H1 (cell line): ENCODE results near the gene RBM47. TPM values are rescaled to one million over a fixed set of nuclear protein-coding genes. Genes with fewer than 3 reads are reported as not detected.

ENCODE experiments used
- CTCF ChIA-PET: fragments of 300-600 bp; sonication (Branson Sonifier 250); formaldehyde crosslinking; loops from one replicate; lab custom pipeline; 2021; ENCODE audit not compliant: partially characterized antibody; lab: Charles Lee
- POLR2A ChIA-PET: fragments of 300-600 bp; sonication (Branson Sonifier 250); formaldehyde crosslinking; loops from one replicate; lab custom pipeline; 2021; ENCODE audit warnings: inconsistent platforms; ENCODE audit not compliant: partially characterized antibody; lab: Charles Lee
- DNase-seq, 2 experiments: peaks; one replicate each; pipeline versions ENCODE4 v3.0.0 to v3.0.0-alpha.2; 2010 to 2022; ENCODE audit warnings: low spot score in 2 of 2, low read depth in 1 of 2, mixed read lengths in 1 of 2
- FAIRE-seq: peaks from 2 replicates; lab custom pipeline; 2011; peaks lifted over from hg19 to GRCh38; lab: Jason Lieb, UNC
- H2AFZ ChIP-seq: 2 replicates; pipeline ENCODE4 v1.8.1; 2012; ENCODE audit warnings: low read length, inconsistent platforms
- H2AK5ac ChIP-seq: 2 replicates; pipeline ENCODE4 v1.6.1; 2013; ENCODE audit warnings: low read depth, low read length
- H2BK120ac ChIP-seq: replicated peaks from 2 replicates; pipeline ENCODE3; 2013; ENCODE audit warnings: low read depth, low read length, inconsistent platforms
- H2BK12ac ChIP-seq: 2 replicates; pipeline ENCODE4 v1.6.1; 2013; ENCODE audit warnings: low read depth, low read length
- H2BK15ac ChIP-seq: 2 replicates; pipeline ENCODE4 v1.6.1; 2013; ENCODE audit warnings: low read length
- H2BK20ac ChIP-seq: 2 replicates; pipeline ENCODE4 v1.6.1; 2013; ENCODE audit warnings: low read length
- H2BK5ac ChIP-seq: 2 replicates; pipeline ENCODE4 v1.6.1; 2013; ENCODE audit warnings: low read depth, low read length
- H3K14ac ChIP-seq: 2 replicates; pipeline ENCODE4 v1.6.1; 2013; ENCODE audit warnings: inconsistent platforms; ENCODE audit not compliant: insufficient read length
- H3K18ac ChIP-seq: 2 replicates; pipeline ENCODE4 v1.6.1; 2013; ENCODE audit warnings: low read length; ENCODE audit errors: extremely low read depth
- H3K23ac ChIP-seq: 2 replicates; pipeline ENCODE4 v1.6.1; 2013; ENCODE audit warnings: inconsistent platforms; ENCODE audit not compliant: insufficient read length
- H3K23me2 ChIP-seq: 2 replicates; pipeline ENCODE4 v1.6.1; 2013; ENCODE audit warnings: low read depth, low read length
- H3K27ac ChIP-seq: 2 replicates; pipeline ENCODE4 v1.6.1; 2011; ENCODE audit warnings: low read depth, low read length, inconsistent platforms
- H3K27me3 ChIP-seq, 4 experiments: replicated peaks in 1 of 4; 1 replicate in 1 of 4; 2 replicates in 3 of 4; pipeline versions ENCODE4 v1.6.1 to v1.8.1; 2011 to 2013; ENCODE audit warnings: low read length in 3 of 4, mild to moderate bottlenecking in 3 of 4, inconsistent platforms in 2 of 4, mixed read lengths in 2 of 4, moderate library complexity in 1 of 4; ENCODE audit not compliant: control insufficient read depth in 3 of 4, insufficient read depth in 3 of 4; ENCODE audit errors: extremely low read depth in 1 of 4
- H3K36me3 ChIP-seq, 4 experiments: 2 replicates each; pipeline versions ENCODE4 v1.6.1 to v1.8.1; 2011 to 2013; ENCODE audit warnings: mild to moderate bottlenecking in 4 of 4, low read length in 3 of 4, moderate library complexity in 2 of 4, control low read depth in 1 of 4, inconsistent platforms in 1 of 4; ENCODE audit not compliant: insufficient read depth in 4 of 4, control insufficient read depth in 2 of 4
- H3K4ac ChIP-seq: replicated peaks from 2 replicates; pipeline ENCODE3; 2013; ENCODE audit warnings: low read length, low read depth, mixed read lengths, inconsistent platforms; ENCODE audit not compliant: insufficient read length
- H3K4me1 ChIP-seq, 4 experiments: replicated peaks in 1 of 4; 1 replicate in 1 of 4; 2 replicates in 3 of 4; pipeline versions ENCODE4 v1.6.1 to v1.8.1; 2011 to 2013; ENCODE audit warnings: low read length in 3 of 4, inconsistent platforms in 2 of 4, mixed read lengths in 1 of 4; ENCODE audit not compliant: insufficient read depth in 4 of 4, control insufficient read depth in 3 of 4
- H3K4me2 ChIP-seq, 2 experiments: 2 replicates each; pipeline versions ENCODE4 v1.6.1 to v1.8.1; 2011 to 2013; ENCODE audit warnings: low read depth in 2 of 2, low read length in 2 of 2, control low read depth in 1 of 2, inconsistent platforms in 1 of 2, mild to moderate bottlenecking in 1 of 2; ENCODE audit not compliant: insufficient read depth in 1 of 2
- H3K4me3 ChIP-seq, 4 experiments: fragments of 200-600, 300-600 bp in 1 of 4; sonication (generic), shearing (Covaris generic), sonication (Bioruptor Twin) in 1 of 4; 2 replicates each; pipeline versions ENCODE4 v1.5.1 to v1.8.1; 2011 to 2016; ENCODE audit warnings: low read length in 4 of 4, low read depth in 3 of 4, control low read depth in 2 of 4, inconsistent platforms in 2 of 4, mild to moderate bottlenecking in 2 of 4, mixed read lengths in 1 of 4, moderate library complexity in 1 of 4; ENCODE audit not compliant: insufficient read depth in 2 of 4; ENCODE audit errors: extremely low read depth in 1 of 4
- H3K56ac ChIP-seq: replicated peaks from 2 replicates; pipeline ENCODE3; 2013; ENCODE audit warnings: low read depth, mild to moderate bottlenecking, mixed read lengths, low read length, inconsistent platforms; ENCODE audit not compliant: insufficient read length
- H3K79me1 ChIP-seq: 2 replicates; pipeline ENCODE4 v1.6.1; 2013; ENCODE audit warnings: low read depth, low read length, control low read depth
- H3K79me2 ChIP-seq, 2 experiments: 2 replicates each; pipeline versions ENCODE4 v1.6.1 to v1.8.1; 2012 to 2013; ENCODE audit warnings: low read length in 2 of 2, mild to moderate bottlenecking in 2 of 2, inconsistent platforms in 1 of 2; ENCODE audit not compliant: insufficient read depth in 2 of 2, control insufficient read depth in 1 of 2
- H3K9ac ChIP-seq, 4 experiments: replicated peaks in 1 of 4; 1 replicate in 1 of 4; 2 replicates in 3 of 4; pipeline versions ENCODE4 v1.6.1 to v1.8.1; 2011 to 2013; ENCODE audit warnings: low read depth in 3 of 4, low read length in 3 of 4, control low read depth in 2 of 4, mild to moderate bottlenecking in 2 of 4, moderate library complexity in 2 of 4, inconsistent platforms in 1 of 4; ENCODE audit errors: extremely low read depth in 1 of 4
- H3K9me3 ChIP-seq, 2 experiments: 2 replicates each; pipeline versions ENCODE4 v1.6.1 to v1.8.1; 2012 to 2013; ENCODE audit warnings: mild to moderate bottlenecking in 2 of 2, moderate library complexity in 2 of 2, control low read depth in 1 of 2, inconsistent platforms in 1 of 2, low read depth in 1 of 2, low read length in 1 of 2, mixed read lengths in 1 of 2; ENCODE audit not compliant: insufficient read depth in 2 of 2
- H4K20me1 ChIP-seq, 2 experiments: replicated peaks in 1 of 2; 2 replicates each; pipeline versions ENCODE3 to v1.8.1; 2011 to 2013; ENCODE audit warnings: inconsistent platforms in 2 of 2, low read length in 2 of 2, mild to moderate bottlenecking in 1 of 2; ENCODE audit not compliant: insufficient read depth in 2 of 2, control insufficient read depth in 1 of 2
- H4K5ac ChIP-seq: 2 replicates; pipeline ENCODE4 v1.6.1; 2013; ENCODE audit warnings: low read length, low read depth, mixed read lengths, inconsistent platforms; ENCODE audit not compliant: insufficient read length
- H4K8ac ChIP-seq: 2 replicates; pipeline ENCODE4 v1.8.0; 2013; ENCODE audit warnings: mild to moderate bottlenecking, moderate library complexity, low read length, inconsistent platforms; ENCODE audit not compliant: insufficient read depth; ENCODE audit errors: extremely low read depth
- H4K91ac ChIP-seq: replicated peaks from 2 replicates; pipeline ENCODE3; 2013; ENCODE audit warnings: low read length, mixed read lengths, inconsistent platforms; ENCODE audit not compliant: insufficient read length
- GABPA ChIP-seq: IDR thresholded peaks from 2 replicates; pipeline ENCODE4 v1.6.1; 2011; ENCODE audit warnings: mild to moderate bottlenecking, low read length, moderate library complexity, borderline replicate concordance; ENCODE audit not compliant: insufficient read depth
- GTF2F1 ChIP-seq: IDR thresholded peaks from 2 replicates; pipeline ENCODE4 v1.6.1; 2012; ENCODE audit warnings: low read depth, low read length, improper control_type of control experiment, borderline replicate concordance
- KDM1A ChIP-seq: fragments of 200-600, 300-600 bp; sonication (generic); IDR thresholded peaks from 2 replicates; pipeline ENCODE4 v1.7.1; 2016; ENCODE audit warnings: mild to moderate bottlenecking, low read length, borderline replicate concordance
- KDM4A ChIP-seq: IDR thresholded peaks from one replicate; pipeline ENCODE4 v1.7.1; 2012; ENCODE audit warnings: low read depth, mild to moderate bottlenecking, moderate library complexity, low read length, inconsistent platforms; ENCODE audit not compliant: severe bottlenecking
- POLR2AphosphoS5 ChIP-seq: IDR thresholded peaks from 2 replicates; pipeline ENCODE4 v1.6.1; 2011; ENCODE audit warnings: low read depth, low read length
- TAF1 ChIP-seq: IDR thresholded peaks from 2 replicates; pipeline ENCODE4 v1.6.1; 2011; ENCODE audit warnings: mild to moderate bottlenecking, low read depth, low read length
- WGBS, 2 experiments: shearing (Covaris generic) in 1 of 2; methylation state at CpG; one replicate each; pipeline versions ENCODE4 v1.1.6 to v1.1.7; 2013 to 2015; ENCODE audit warnings: low lambda C conversion rate in 2 of 2, mixed read lengths in 2 of 2, inconsistent platforms in 1 of 2, low coverage in 1 of 2, missing lambda C conversion rate in 1 of 2; ENCODE audit not compliant: insufficient replicate concordance in 2 of 2, insufficient coverage in 1 of 2, insufficient read length in 1 of 2; ENCODE audit errors: extremely low coverage in 1 of 2, missing lambda C conversion rate in 1 of 2; 5-methylcytosine and 5-hydroxymethylcytosine counted together
- polyA plus RNA-seq, 7 experiments: library from polyadenylated mRNA; depleted of rRNA in 3 of 7; stranded (reverse) in 5 of 7; unstranded in 2 of 7; fragments of >200 nt in 5 of 7; fragments of 200-250 nt in 2 of 7; gene quantifications; 1 replicate in 5 of 7; 2 replicates in 1 of 7; 4 replicates in 1 of 7; pipeline versions ENCODE4 v1.2.1 to v1.2.3, GENCODE V29; 2011 to 2013; ENCODE audit warnings: missing spikeins in 2 of 7, mixed read lengths in 2 of 7
- total RNA-seq: library from RNA; stranded (reverse); fragmentation: NEBNext Ultra II Directional; extraction: Animal tissue kit (Norgen Biotek cat#: 25700); gene quantifications from 2 replicates; pipeline ENCODE4 v1.2.1, GENCODE V29; 2021

The RBM47 gene
- total and polyA plus RNA-seq, 2 of the 8 experiments (the other 6 are each of a cell fraction or from before 2014, with no cell fraction given): 42.8 to 78.9 TPM

GRCh38 chr4:40662962-40663604 is 33.4 kb upstream of the RBM47 start:
- POLR2A ChIA-PET: interaction anchor here (0.5 to 1.0 kb wide), 3 partner anchors 10 to 83 kb away, joined by 3 read pairs; no protein-coding TSS in a partner anchor
- TF ChIP-seq POLR2AphosphoS5 (no peak), KDM4A (no peak), GABPA (no peak), TAF1 (no peak), KDM1A (no peak), GTF2F1 (no peak)
- TF ChIP-seq, all 59 proteins: peak for 0
- CTCF ChIA-PET: interaction anchor here (0.6 kb wide), 2 partner anchors 754 to 868 kb away, joined by 3 to 8 read pairs; no protein-coding TSS in a partner anchor

More at GRCh38 chr4:40662962-40663604, 33.4 kb upstream of the RBM47 start:
- Histone ChIP-seq H2BK5ac (no peak overlapping the region), H3K4me1 (peaks cover 0 to 6% (median 3%) of the 10 kb centered on the region in 4 experiments; a peak in 3 of 7 replicates), H3K27ac (no peak overlapping the region), H2BK20ac (no peak overlapping the region; the same call in 1 of the 2 replicates), H4K5ac (no peak overlapping the region), H3K27me3 (no peaks in the 10 kb centered on the region), H2AK5ac (no peak overlapping the region), H3K4me3 (no peak overlapping the region), H3K14ac (no peak overlapping the region), H2AFZ (peak overlapping the region; percentile 64), H3K79me1 (no peaks in the 10 kb centered on the region), H4K20me1 (no peaks in the 10 kb centered on the region), H2BK15ac (no peak overlapping the region), H2BK120ac (no peak overlapping the region), H3K18ac (0 out of 2 replicates have a peak overlapping the region, but pooled peaks have one; percentile 21), H3K4me2 (no peak overlapping the region), H3K23ac (no peak overlapping the region), H3K79me2 (no peaks in the 10 kb centered on the region), H3K23me2 (no peaks in the 10 kb centered on the region), H4K8ac (no peak overlapping the region), H4K91ac (no peak overlapping the region), H3K36me3 (no peaks in the 10 kb centered on the region), H3K9ac (no peak overlapping the region; a peak in 1 of 7 replicates), H2BK12ac (no peak overlapping the region), H3K56ac (no peak overlapping the region), H3K9me3 (no peaks in the 10 kb centered on the region), H3K4ac (no peak overlapping the region)
- WGBS, 2 experiments: 87% methylated on average over 10 of the region's 10 CpGs; no CpG with 5 or more reads in 1 of the 2 experiments
- no peak for DNase-seq
- FAIRE-seq: no peak
